Transverse colon (tissue), 3 donors: ENCODE measurements around the gene L3MBTL4.

Experiments used
- CTCF ChIP-seq, 5 experiments: fragments of 200-600 bp in 3 of 5; fragments of 450-650 bp in 2 of 5; sonication (generic) in 3 of 5; IDR thresholded peaks; 1 replicate in 2 of 5; 2 replicates in 3 of 5; pipeline ENCODE4 v1.5.1; 2016 to 2017; ENCODE audit warnings: antibody characterized with exemption in 5 of 5, inconsistent platforms in 3 of 5, mild to moderate bottlenecking in 2 of 5, moderate library complexity in 1 of 5
- EP300 ChIP-seq: sonication (generic); formaldehyde crosslinking; IDR thresholded peaks from one replicate; pipeline ENCODE4 v1.6.1; 2017; ENCODE audit warnings: antibody characterized with exemption, low read depth
- POLR2A ChIP-seq: fragments of 450-650 bp; IDR thresholded peaks from one replicate; pipeline ENCODE4 v1.6.1; 2016; ENCODE audit warnings: antibody characterized with exemption, mild to moderate bottlenecking, moderate library complexity

GRCh38 chr18:6249788-6250187 is 164.9 kb downstream of the L3MBTL4 start:
- no peak for TF ChIP-seq CTCF (IDR thresholded peaks at IDR 0.05)
- no peak for TF ChIP-seq POLR2A
- TF ChIP-seq EP300, result no peak
